Central memory CD4-positive, alpha-beta T cell (primary cell): ENCODE results near the gene MCC.

Experiments used
- DNase-seq: peaks from one replicate; pipeline ENCODE4 v3.0.0; 2022

MCC gene

GRCh38 chr5:113267361-113267900 lies 220.8 kb downstream of the MCC start:
- DNase-seq: no peak

- DNase-seq: no peak
Observed at GRCh38 chr5:113266913-113267227, 221.4 kb downstream of the MCC start.

- DNase-seq: no peak
Observed at GRCh38 chr5:113266227-113266912, 221.9 kb downstream of the MCC start.

- no peak for DNase-seq
Observed at GRCh38 chr5:113265190-113265589, 223.1 kb downstream of the MCC start.

GRCh38 chr5:113264046-113264445 lies 224.2 kb downstream of the MCC start:
- DNase-seq: no peak

- DNase-seq: no peak
Observed at GRCh38 chr5:113263545-113263944, 224.7 kb downstream of the MCC start.

GRCh38 chr5:113262674-113263073 lies 225.6 kb downstream of the MCC start:
- no peak for DNase-seq

- no peak for DNase-seq
Observed at GRCh38 chr5:113259034-113259433, 229.2 kb downstream of the MCC start.

- DNase-seq: no peak
Observed at GRCh38 chr5:113257545-113257944, 230.7 kb downstream of the MCC start.

- no peak for DNase-seq
Observed at GRCh38 chr5:113256671-113257452, 231.4 kb downstream of the MCC start.

GRCh38 chr5:113255579-113256386 lies 232.5 kb downstream of the MCC start:
- DNase-seq: no peak

- DNase-seq: no peak
Observed at GRCh38 chr5:113255105-113255504, 233.1 kb downstream of the MCC start.

- no peak for DNase-seq
Observed at GRCh38 chr5:113253037-113253436, 235.2 kb downstream of the MCC start.

GRCh38 chr5:113252066-113252465 lies 236.2 kb downstream of the MCC start:
- no peak for DNase-seq

GRCh38 chr5:113250341-113250953 lies 237.8 kb downstream of the MCC start:
- no peak for DNase-seq

- no peak for DNase-seq
Observed at GRCh38 chr5:113249206-113249605, 239.0 kb downstream of the MCC start.

GRCh38 chr5:113246361-113246870 lies 241.8 kb downstream of the MCC start:
- DNase-seq: no peak

GRCh38 chr5:113245427-113246225 lies 242.6 kb downstream of the MCC start:
- DNase-seq: no peak

GRCh38 chr5:113244966-113245365 lies 243.3 kb downstream of the MCC start:
- DNase-seq: no peak

- no peak for DNase-seq
Observed at GRCh38 chr5:113243349-113243664, 244.9 kb downstream of the MCC start.

GRCh38 chr5:113242481-113243348 lies 245.5 kb downstream of the MCC start:
- DNase-seq: no peak
